ENCODE results near the gene NOS1AP.

The NOS1AP gene

DNA sequence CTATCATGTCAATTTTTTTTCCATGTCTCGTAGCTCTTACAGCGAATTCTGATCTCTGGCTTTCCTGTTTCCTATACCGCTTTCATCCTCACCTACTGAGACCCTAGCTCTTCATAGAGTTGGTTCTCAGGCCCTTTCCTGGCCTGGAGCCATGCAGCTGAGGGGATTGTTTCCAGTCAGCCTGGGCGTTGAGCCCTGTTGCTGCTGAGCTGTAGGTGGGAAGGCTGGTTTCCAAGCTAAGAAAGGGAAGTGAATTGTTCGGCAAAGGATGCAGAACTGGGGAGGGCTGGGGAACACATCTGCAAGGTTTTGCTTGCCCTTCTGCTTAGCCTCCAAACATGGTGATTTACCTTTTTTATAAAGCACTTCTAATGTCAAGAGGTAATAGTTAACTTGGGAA lies 265.6 kb downstream of the NOS1AP start:
- no peak for ATAC-seq
- no peak for TF ChIP-seq ARNTL (CRISPR knock-in tag; IDR thresholded peaks at IDR 0.05; ENCODE audit: borderline replicate concordance, low read depth)
- no peak for TF ChIP-seq ZNF565 (CRISPR knock-in tag; conservative IDR thresholded peaks at IDR 0.05; ENCODE audit: low read depth)
- no peak for TF ChIP-seq GLIS3 (CRISPR knock-in tag; IDR thresholded peaks at IDR 0.05)
- no peak for TF ChIP-seq ZC3H10 (CRISPR knock-in tag; IDR thresholded peaks at IDR 0.05)
- TF ChIP-seq OSR1 (CRISPR knock-in tag; IDR thresholded peaks at IDR 0.05), result no peak
- no peak for TF ChIP-seq TOX (CRISPR knock-in tag; IDR thresholded peaks at IDR 0.05; ENCODE audit: borderline replicate concordance)
- TF ChIP-seq RARB (CRISPR knock-in tag; IDR thresholded peaks at IDR 0.05), result no peak
- TF ChIP-seq, protein P1, sequence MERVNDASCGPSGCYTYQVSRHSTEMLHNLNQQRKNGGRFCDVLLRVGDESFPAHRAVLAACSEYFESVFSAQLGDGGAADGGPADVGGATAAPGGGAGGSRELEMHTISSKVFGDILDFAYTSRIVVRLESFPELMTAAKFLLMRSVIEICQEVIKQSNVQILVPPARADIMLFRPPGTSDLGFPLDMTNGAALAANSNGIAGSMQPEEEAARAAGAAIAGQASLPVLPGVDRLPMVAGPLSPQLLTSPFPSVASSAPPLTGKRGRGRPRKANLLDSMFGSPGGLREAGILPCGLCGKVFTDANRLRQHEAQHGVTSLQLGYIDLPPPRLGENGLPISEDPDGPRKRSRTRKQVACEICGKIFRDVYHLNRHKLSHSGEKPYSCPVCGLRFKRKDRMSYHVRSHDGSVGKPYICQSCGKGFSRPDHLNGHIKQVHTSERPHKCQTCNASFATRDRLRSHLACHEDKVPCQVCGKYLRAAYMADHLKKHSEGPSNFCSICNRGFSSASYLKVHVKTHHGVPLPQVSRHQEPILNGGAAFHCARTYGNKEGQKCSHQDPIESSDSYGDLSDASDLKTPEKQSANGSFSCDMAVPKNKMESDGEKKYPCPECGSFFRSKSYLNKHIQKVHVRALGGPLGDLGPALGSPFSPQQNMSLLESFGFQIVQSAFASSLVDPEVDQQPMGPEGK (CRISPR knock-in tag; IDR thresholded peaks at IDR 0.05; ENCODE audit: borderline replicate concordance), result no peak
- TF ChIP-seq BACH2 (CRISPR knock-in tag; IDR thresholded peaks at IDR 0.05; ENCODE audit: borderline replicate concordance), result no peak
- TF ChIP-seq, protein P2, sequence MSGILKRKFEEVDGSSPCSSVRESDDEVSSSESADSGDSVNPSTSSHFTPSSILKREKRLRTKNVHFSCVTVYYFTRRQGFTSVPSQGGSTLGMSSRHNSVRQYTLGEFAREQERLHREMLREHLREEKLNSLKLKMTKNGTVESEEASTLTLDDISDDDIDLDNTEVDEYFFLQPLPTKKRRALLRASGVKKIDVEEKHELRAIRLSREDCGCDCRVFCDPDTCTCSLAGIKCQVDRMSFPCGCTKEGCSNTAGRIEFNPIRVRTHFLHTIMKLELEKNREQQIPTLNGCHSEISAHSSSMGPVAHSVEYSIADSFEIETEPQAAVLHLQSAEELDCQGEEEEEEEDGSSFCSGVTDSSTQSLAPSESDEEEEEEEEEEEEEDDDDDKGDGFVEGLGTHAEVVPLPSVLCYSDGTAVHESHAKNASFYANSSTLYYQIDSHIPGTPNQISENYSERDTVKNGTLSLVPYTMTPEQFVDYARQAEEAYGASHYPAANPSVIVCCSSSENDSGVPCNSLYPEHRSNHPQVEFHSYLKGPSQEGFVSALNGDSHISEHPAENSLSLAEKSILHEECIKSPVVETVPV (CRISPR knock-in tag; IDR thresholded peaks at IDR 0.05), result no peak
- TF ChIP-seq CSDC2 (CRISPR knock-in tag; IDR thresholded peaks at IDR 0.05), result no peak
- TF ChIP-seq, protein P3, sequence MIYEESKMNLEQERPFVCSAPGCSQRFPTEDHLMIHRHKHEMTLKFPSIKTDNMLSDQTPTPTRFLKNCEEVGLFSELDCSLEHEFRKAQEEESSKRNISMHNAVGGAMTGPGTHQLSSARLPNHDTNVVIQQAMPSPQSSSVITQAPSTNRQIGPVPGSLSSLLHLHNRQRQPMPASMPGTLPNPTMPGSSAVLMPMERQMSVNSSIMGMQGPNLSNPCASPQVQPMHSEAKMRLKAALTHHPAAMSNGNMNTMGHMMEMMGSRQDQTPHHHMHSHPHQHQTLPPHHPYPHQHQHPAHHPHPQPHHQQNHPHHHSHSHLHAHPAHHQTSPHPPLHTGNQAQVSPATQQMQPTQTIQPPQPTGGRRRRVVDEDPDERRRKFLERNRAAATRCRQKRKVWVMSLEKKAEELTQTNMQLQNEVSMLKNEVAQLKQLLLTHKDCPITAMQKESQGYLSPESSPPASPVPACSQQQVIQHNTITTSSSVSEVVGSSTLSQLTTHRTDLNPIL (CRISPR knock-in tag; IDR thresholded peaks at IDR 0.05; ENCODE audit: low read depth), result no peak
- no peak for TF ChIP-seq PPARA (CRISPR knock-in tag; IDR thresholded peaks at IDR 0.05; ENCODE audit: borderline replicate concordance)
- TF ChIP-seq, protein P4, sequence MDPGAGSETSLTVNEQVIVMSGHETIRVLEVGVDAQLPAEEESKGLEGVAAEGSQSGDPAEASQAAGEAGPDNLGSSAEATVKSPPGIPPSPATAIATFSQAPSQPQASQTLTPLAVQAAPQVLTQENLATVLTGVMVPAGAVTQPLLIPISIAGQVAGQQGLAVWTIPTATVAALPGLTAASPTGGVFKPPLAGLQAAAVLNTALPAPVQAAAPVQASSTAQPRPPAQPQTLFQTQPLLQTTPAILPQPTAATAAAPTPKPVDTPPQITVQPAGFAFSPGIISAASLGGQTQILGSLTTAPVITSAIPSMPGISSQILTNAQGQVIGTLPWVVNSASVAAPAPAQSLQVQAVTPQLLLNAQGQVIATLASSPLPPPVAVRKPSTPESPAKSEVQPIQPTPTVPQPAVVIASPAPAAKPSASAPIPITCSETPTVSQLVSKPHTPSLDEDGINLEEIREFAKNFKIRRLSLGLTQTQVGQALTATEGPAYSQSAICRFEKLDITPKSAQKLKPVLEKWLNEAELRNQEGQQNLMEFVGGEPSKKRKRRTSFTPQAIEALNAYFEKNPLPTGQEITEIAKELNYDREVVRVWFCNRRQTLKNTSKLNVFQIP (CRISPR knock-in tag; IDR thresholded peaks at IDR 0.05; ENCODE audit: borderline replicate concordance, low read depth), result no peak
- TF ChIP-seq, protein P5, sequence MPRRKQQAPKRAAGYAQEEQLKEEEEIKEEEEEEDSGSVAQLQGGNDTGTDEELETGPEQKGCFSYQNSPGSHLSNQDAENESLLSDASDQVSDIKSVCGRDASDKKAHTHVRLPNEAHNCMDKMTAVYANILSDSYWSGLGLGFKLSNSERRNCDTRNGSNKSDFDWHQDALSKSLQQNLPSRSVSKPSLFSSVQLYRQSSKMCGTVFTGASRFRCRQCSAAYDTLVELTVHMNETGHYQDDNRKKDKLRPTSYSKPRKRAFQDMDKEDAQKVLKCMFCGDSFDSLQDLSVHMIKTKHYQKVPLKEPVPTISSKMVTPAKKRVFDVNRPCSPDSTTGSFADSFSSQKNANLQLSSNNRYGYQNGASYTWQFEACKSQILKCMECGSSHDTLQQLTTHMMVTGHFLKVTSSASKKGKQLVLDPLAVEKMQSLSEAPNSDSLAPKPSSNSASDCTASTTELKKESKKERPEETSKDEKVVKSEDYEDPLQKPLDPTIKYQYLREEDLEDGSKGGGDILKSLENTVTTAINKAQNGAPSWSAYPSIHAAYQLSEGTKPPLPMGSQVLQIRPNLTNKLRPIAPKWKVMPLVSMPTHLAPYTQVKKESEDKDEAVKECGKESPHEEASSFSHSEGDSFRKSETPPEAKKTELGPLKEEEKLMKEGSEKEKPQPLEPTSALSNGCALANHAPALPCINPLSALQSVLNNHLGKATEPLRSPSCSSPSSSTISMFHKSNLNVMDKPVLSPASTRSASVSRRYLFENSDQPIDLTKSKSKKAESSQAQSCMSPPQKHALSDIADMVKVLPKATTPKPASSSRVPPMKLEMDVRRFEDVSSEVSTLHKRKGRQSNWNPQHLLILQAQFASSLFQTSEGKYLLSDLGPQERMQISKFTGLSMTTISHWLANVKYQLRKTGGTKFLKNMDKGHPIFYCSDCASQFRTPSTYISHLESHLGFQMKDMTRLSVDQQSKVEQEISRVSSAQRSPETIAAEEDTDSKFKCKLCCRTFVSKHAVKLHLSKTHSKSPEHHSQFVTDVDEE (CRISPR knock-in tag; IDR thresholded peaks at IDR 0.05), result no peak
- TF ChIP-seq ZNF8 (CRISPR knock-in tag; IDR thresholded peaks at IDR 0.05), result no peak
- no peak for TF ChIP-seq SNAI2 (CRISPR knock-in tag; IDR thresholded peaks at IDR 0.05)

DNA sequence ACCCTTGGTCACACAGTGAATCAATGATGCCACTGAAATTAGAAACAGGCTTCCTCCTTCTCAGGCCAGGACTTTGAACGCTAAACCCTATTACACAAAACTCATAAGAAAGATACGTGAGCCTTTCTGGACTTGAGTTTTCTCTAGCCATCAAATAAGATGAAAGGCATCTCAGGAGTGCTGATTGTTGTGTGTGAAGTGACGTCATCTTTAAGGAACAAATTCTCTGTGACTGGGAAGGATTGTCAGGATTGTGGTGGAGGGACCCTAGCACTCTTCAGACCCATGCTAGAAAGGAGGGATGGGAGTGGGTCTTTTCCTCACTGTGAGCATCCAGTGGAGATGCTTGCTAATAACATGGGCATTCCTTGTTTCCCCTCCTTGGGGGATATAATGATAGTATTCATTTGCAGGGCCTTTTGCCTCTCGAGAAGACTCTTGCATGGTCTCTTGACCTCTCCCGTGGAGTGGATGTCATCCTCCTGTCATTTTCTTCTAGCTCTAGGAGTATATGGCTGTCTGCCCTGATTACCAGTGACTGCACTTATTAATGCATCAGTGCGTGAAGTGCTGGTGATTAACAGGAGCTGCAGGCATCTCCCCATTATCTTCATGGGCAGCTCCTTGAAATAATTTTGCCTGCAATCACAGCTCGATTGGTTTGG lies 267.3 kb downstream of the NOS1AP start:
- TF ChIP-seq, protein P5 (CRISPR knock-in tag; IDR thresholded peaks at IDR 0.05), result no peak
- no peak for TF ChIP-seq ISL1 (CRISPR knock-in tag; IDR thresholded peaks at IDR 0.05)
- ATAC-seq, result no peak

Measured in SK-N-SH treated with all-trans-retinoic acid at 6 μM for 48 hours (cell line).